Endometrium (tissue), 2 donors: ENCODE results near the gene LRRC37A3.
"Not testable (repeated sequence)": the region's sequence is repeated elsewhere in the genome, so short reads cannot be mapped to it uniquely, and the experiment has no call there.

Experiments used
- FAIRE-seq: peaks from 2 replicates; lab custom pipeline; 2012; peaks lifted over from hg19 to GRCh38; lab: Jason Lieb, UNC
- donor health status: control.
- donor health status: control.

Gene LRRC37A3

DNA sequence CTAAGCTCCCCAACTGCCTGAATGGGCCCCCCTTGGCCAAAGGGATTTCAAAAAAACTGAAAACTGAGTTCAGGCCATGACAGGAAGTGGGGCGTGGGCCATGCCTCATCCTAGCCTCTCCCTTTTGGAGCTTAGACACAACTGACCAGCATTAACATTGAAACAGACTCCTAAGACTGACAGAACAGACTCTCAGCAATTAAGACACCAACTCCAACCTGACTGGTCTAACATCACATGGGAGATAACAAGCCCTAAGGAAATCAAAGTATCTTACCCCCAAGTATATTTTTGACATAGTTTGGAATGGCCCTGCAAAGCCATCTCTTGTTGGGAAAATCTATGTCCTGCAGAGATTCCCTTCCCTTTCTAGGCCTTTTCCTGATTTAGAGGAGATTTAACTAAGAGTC, 88.6 kb downstream of the LRRC37A3 start:
- not testable (repeated sequence) for FAIRE-seq

DNA sequence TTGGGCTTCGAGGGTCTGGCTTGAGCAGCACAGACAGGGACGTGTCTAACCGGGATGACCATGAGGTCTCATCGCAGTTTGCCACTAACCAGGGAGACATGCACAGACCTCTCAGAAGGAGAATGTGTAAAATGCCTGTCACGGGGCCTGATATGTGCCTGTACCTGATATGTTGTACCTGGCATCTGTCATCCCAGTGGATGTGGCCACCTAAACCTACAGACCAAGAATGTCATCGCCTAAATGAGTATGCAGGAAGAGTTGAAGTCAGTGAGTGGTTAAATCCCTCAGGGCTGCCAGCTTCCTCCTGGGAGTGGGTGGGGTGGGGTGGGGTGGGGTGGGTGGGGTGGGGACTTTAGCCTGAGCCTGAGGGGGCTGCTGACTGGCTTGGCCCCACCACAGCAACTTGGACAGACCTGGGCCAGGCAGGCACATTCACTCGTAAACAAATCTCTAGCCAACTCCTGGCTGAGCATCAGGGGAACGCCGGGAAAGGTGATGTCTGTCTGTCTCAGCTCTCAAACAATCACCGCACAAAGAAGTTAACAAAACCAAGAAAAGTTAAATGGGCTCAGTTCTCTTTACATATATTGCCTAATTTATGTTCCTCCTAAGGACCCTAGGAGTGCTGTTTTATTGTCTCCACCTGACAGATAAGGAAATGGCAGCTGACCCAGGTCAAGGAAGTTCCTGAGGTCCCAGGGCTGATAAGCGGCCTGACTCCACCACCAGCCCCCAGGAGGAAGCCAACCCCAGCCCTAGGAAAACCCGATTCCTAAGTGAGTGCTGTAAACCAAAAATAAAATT, 89.3 kb downstream of the LRRC37A3 start:
- not testable (repeated sequence) for FAIRE-seq

DNA sequence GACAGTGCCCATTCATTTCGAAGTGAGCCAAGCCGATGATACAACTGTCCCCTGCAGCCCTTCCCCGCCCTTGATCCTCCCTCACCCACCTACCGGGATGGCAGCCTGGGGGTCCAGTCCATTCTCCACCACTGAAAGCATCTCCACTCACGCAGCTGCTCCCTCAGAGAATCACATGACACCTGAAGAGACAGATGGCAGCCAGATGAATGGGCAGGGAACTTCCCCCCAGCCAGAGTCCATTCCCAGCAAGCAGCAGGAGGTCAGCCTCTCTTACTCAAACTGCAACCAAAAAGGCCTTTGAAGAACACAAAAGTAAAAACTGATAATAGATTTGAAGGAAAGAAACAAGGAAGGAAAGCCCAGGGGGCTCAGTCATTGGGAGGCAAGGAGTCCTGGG, 90.2 kb downstream of the LRRC37A3 start:
- not testable (repeated sequence) for FAIRE-seq

GRCh38 chr17:64818904-64819303, 100.4 kb downstream of the LRRC37A3 start:
- FAIRE-seq: not testable (repeated sequence)

DNA sequence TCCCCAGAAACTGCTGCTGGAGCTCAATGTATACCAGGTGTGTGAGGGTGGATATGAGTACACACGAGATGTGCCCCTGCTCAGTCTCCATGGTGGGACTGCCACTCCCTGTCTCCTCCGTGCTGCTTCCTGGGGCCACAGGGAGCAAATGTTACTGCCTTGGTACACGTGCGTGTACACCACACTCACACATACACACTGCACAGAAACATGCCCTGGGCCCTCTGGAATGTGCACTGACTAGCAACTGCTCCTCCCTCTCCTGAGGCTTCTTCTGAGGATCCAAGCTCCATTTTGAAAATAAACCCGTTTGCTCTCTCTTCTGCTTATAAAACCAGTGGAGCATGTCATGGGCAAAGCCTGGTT, 103.5 kb downstream of the LRRC37A3 start:
- not testable (repeated sequence) for FAIRE-seq

GRCh38 chr17:64814993-64815832, 104.1 kb downstream of the LRRC37A3 start:
- FAIRE-seq: not testable (repeated sequence)

DNA sequence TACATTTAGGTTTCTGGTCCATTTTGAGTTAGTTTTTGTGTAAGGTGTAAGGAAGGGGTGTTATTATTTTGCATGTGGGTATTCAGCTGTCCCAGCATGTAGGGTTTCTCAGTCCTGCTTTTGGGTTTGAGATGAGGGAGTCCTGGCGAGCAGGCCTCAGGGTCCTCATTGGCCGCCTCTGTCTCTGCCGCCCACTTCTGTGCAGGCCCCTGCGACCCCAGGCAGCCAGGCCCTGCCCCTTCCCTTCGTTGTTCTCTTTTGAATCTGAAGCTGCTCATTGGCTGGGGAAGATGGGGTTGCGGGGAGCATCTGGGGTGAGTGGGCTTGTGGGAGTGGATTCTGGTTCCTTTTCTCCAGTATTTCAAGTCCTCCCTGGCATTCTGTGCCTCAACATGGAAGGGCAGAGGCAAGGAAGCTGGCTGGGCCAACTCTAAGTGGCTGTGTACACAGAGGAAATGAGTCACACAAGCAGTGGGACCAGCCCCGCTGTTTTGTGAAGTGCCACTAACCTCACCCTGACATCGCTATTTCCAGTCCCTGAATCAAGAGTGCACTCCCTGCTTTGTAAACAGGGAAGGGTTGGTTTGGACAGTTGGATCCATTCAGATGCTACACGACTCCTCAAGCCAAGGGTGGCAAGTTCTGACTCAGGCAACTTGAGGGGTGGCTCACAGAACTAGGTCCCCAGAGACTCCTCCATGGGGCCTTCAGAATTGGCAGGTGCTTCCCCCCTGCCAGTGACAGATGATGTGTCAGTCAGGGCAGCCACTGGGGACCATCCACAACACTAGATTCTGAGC, 110.9 kb downstream of the LRRC37A3 start:
- not testable (repeated sequence) for FAIRE-seq
